WI38 (cell line): ENCODE measurements around the gene DLD.
"Not testable (repeated sequence)": the region's sequence is repeated elsewhere in the genome, so short reads cannot be mapped to it uniquely, and the experiment has no call there.

Experiments
- H3K4me3 ChIP-seq: 2 replicates; pipeline ENCODE4 v1.5.1; 2011; ENCODE audit warnings: low read depth, mild to moderate bottlenecking, control low read depth, low read length
- TF ChIP-seq, protein P1 (sequence below): IDR thresholded peaks from 2 replicates; pipeline ENCODE4 v1.5.1; 2012; ENCODE audit warnings: low read depth, mild to moderate bottlenecking, control low read depth, low read length

The DLD gene

GRCh38 chr7:107918948-107919347, 28.0 kb downstream of the DLD start:
- TF ChIP-seq, protein P1, sequence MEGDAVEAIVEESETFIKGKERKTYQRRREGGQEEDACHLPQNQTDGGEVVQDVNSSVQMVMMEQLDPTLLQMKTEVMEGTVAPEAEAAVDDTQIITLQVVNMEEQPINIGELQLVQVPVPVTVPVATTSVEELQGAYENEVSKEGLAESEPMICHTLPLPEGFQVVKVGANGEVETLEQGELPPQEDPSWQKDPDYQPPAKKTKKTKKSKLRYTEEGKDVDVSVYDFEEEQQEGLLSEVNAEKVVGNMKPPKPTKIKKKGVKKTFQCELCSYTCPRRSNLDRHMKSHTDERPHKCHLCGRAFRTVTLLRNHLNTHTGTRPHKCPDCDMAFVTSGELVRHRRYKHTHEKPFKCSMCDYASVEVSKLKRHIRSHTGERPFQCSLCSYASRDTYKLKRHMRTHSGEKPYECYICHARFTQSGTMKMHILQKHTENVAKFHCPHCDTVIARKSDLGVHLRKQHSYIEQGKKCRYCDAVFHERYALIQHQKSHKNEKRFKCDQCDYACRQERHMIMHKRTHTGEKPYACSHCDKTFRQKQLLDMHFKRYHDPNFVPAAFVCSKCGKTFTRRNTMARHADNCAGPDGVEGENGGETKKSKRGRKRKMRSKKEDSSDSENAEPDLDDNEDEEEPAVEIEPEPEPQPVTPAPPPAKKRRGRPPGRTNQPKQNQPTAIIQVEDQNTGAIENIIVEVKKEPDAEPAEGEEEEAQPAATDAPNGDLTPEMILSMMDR = no peak

GRCh38 chr7:107920048-107920772, 29.2 kb downstream of the DLD start:
- no peak overlapping the region for H3K4me3 ChIP-seq
- TF ChIP-seq, protein P1 = no peak

More at GRCh38 chr7:107918948-107919347, 28.0 kb downstream of the DLD start:
- no peak overlapping the region for H3K4me3 ChIP-seq

DNA sequence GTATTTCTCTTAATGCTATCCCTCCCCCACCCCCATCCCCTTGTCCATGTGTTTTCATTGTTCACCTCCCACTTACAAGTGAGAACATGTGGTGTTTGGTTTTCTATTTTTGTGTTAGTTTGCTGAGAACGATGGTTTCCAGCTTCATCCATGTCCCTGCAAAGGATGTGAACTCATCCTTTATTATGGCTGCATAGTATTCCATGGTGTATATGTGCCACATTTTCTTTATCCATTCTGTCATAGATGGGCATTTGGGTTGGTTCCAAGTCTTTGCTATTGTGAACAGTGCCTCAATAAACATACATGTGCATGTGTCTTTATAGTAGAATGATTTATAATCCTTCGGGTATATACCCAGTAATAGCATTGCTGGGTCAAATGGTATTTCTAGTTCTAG, 30.8 kb downstream of the DLD start:
- not testable (repeated sequence) for H3K4me3 ChIP-seq

DNA sequence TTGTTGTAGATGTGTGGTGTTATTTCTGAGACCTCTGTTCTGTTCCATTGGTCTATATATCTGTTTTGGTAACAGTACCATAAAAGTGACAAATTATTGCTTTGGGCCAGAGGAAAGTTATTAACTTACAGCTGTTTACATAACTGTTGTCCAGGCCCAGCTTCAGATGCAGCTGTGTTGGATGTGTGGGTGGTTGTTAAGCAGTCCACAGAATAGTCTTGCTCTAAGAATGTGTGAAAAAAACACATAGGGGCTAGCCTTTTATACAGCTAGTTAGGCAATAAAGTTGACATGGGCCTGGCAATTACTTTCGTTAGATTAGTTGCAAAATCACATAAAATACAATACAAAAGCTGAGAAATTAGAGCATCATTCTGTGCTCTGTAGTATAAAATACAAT, 31.9 kb downstream of the DLD start:
- TF ChIP-seq, protein P1 = no peak
- no peak overlapping the region for H3K4me3 ChIP-seq

DNA sequence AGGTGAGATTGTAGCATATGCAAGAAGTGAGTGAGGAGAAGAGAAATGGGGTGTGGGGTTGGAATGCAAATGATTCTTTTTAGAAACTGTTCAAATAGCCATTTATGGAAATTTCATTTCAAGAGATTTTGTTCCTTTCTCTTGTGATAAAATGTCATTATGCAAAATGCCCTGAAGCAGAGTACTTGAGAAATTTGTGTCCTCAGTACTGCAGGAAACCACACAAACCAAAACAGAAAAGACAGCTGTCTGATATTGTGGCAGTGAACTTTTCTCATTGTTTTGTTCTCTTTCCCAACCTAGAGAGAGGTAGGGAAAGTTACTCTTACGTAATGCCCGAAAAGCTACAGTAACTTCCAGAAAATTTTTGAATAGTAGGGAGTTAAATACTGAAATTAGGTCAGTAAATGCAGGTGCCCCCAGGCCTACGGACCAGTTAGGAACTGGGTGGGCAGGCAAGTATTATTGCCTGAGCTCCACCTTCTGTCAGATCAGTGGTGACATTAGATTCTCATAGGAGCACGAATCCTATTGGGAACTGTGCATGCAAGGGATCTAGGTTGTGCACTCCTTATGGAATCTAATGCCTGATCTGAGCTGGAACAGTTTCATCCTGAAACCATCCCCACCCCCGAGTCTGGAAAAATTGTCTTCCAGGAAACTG, 34.0 kb downstream of the DLD start:
- no peak overlapping the region for H3K4me3 ChIP-seq
- TF ChIP-seq, protein P1 = no peak

DNA sequence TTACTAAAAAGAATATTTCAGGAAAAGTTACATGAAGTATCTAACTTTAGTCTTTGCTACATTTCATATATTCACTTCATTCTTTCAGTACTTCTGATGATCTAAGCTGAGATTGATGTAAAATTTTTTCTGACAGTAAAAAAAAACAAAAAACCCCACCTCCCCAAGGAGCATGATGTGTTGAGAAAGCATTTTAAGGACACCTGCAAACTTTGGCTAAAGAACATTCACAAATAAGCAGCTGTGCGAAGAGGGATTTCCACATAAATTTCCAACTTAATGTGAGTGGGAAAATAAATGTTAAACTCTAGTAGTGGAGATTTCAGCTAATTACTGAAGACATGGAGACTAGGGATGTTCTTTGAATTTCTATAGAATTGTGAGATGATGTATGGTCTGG, 35.5 kb downstream of the DLD start:
- no peak overlapping the region for H3K4me3 ChIP-seq
- TF ChIP-seq, protein P1 = no peak

- TF ChIP-seq, protein P1 = no peak
- H3K4me3 ChIP-seq = no peak overlapping the region
These were observed 40.9 kb downstream of the DLD start for GRCh38 chr7:107931740-107932515.
